Measurements from ENCODE around the gene CLHC1.
"Not testable (repeated sequence)": the region's sequence is repeated elsewhere in the genome, so short reads cannot be mapped to it uniquely, and the experiment has no call there.

Gene CLHC1

DNA sequence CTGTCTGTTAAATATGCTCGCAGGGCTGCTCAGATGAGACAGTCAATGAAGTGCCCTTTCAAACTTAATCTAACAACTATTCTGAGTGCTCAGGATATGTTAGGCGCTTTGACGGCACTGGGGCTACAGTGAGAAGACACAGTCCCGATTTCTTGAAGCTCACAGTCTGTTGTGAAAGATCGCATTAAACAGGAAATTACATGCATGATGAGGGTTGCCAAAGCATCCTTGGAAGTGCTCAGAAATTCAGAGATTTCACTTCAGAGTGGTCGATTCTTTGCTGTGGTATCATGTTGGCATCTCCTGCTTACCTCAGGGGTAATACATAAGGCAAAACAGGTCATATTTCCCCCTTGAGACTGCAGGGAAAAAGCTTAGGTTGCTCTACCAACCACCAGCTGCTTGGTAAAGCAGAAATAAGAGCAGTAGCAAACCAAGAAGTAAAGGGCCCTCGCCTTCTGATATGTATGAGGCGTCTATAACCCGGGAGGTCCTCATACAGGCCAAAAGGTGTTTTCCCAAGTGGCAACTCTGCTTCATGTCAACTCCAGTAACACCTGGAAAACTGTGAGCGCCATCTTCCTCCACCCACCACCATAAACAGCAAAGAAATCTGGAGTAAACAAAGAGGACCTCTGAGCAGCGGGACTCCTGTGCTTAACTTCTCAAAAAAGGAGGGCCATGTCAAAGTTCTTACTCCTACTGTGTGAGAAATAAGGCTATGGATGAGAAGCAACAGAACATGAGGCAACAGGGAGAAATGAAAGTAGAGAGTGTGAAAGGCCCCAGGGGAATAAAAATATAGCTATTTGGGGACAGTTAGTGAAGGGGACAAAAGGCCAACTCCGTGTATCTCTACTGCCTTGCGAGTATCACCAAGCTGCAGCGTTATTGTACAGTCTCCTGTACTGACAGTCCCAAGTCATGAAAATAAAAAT is 79.3 kb downstream of the CLHC1 start:
- DNase-seq (ENCODE audit: low read depth), result no peak

GRCh38 chr2:55151733-55152433 is 80.2 kb downstream of the CLHC1 start:
- DNase-seq (ENCODE audit: low read depth), result no peak

GRCh38 chr2:55150834-55151233 is 81.3 kb downstream of the CLHC1 start:
- DNase-seq (ENCODE audit: low read depth), result no peak

- DNase-seq (ENCODE audit: low read depth), result no peak
Measured at GRCh38 chr2:55148269-55148668, 83.8 kb downstream of the CLHC1 start.

GRCh38 chr2:55147531-55147930 is 84.6 kb downstream of the CLHC1 start:
- DNase-seq (ENCODE audit: low read depth), result no peak

- no peak for DNase-seq (ENCODE audit: low read depth)
Measured at GRCh38 chr2:55147041-55147440, 85.1 kb downstream of the CLHC1 start.

DNA sequence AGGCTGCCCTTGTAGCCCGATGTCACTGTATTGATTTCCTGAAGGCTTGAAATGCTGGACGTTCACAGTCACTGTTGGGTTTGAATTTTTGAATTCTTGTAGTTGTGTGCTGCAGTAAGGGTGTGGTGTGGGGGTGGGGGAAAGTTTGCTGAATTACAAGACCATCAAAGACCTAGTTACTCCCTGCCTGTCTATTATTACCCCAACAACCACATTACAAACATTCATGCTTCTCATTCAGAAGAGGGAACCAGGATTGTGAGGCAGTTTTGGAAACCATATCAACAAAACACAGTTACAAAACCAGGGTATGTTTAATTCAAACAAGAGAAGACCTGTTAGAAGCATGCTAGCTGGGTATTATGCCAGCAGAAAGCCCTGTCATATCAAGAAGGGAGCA is 85.8 kb downstream of the CLHC1 start:
- no peak for DNase-seq (ENCODE audit: low read depth)

- DNase-seq (ENCODE audit: low read depth), result no peak
Measured at GRCh38 chr2:55144922-55145820, 86.9 kb downstream of the CLHC1 start.

DNA sequence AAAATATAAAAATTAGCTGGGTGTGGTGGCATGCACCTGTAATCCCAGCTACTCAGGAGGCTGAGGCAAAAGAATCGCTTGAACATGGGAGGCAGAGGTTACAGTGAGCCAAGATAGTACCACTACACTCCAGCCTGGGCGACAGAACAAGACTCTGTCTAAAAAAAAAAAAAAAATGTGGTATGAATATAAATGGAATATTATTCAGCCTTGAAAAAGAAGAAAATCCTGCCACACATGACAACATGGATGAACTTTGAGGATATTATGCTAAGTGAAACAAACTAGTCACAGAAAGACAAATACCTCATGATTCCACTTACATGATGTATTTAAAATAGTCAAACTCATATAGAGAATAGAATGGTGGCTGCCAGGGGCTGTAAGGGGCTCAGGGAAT is 88.4 kb downstream of the CLHC1 start:
- DNase-seq (ENCODE audit: low read depth), result not testable (repeated sequence)

DNA sequence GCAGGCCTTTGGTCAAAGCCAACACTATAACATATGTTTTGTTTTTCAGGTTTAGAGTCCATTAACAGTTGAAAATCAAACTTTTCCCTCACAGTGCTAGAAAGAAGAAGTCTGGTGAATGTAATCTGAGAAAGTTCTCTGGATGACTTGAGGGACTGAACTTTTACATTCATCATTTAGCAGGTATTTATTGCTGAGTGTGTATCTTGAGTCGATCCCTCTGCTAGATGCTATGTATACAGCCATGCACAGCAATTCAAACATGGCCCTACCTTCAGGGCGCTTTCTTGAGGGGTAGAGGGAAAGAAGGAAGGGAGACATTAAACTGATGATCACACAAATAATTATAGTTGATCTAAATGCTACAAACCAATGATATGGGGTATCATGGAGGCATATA is 89.6 kb downstream of the CLHC1 start:
- no peak for DNase-seq (ENCODE audit: low read depth)

DNA sequence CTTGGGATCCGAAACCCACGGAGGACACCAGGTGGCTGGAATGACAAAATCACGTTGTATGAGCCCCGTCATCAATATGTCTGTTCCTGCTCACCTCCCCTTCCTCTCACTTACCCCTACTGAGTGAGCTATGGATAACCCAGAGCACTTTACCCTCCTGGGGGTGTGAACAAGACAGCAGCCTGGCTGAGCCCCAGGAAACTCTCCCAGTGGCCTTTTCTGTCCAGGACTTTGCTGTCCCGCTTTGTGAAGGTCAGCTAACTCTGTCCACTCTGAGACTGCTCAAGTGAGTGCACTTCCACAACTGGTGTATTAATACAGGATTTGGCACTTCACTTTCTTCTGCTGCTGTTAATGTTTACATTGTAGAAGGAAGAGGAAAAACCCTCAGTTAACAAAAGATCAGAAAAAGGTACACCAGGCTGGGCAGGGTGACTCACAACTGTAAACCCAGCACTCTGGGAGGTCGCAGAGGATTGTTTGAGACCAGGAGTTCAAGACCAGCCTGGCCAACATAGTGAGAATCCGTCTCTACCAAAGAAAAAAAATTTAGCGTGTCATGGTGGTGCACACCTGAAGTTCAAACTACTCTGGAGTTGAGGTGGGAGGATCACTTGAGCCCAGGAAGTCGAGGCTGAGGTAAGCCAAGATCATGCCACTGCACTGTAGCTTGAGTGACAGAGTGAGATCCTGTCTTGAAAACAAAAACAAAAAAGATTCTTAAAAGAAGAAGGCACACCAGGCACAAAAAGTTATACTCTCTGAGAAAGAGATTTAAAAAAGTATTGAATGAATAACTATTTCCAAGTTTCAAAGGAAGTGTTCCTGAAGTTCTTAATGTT is 90.3 kb downstream of the CLHC1 start:
- no peak for DNase-seq (ENCODE audit: low read depth)

DNA sequence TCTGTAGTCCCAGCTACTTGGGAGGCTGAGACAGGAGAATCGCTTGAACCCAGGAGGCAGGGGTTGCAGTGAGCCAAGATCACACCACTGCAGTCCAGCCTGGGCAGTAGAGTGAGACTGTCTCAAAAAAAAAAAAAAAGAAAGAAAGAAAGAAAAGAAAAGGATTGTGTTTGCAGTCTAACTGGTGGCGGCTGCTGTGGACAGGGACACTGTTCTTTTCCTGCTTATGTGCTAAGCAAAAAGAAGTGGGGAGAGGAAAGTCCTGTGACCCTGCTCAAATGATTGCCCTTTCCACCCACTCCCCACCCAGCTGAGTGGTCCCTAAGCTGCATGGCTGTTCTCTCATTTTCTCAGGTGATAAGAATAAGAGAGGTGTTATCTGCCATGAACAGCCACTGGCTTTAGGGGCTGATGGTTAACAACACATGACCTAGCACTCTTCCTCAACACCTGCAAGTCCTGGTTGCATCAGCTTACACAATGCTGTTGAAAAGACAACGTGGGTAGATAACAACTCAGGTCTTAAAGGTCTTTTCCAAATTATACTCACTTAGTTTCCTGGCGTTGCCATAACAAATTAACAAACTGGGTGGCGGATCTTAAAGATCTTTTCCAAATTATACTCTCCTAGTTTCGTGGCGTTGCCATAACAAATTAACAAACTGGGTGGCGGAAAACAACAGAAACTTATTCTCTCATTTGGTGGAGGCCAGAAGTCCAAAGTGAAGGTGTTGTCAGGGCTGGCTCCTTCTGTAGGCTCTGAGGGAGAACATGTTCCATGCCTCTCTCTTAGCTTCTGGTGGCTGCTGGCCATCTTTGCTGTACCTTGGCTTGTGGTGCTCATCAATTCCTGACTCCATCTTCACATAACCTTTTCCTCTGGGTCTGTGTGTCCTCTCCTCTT is 91.5 kb downstream of the CLHC1 start:
- no peak for DNase-seq (ENCODE audit: low read depth)

- no peak for DNase-seq (ENCODE audit: low read depth)
Measured at GRCh38 chr2:55139305-55139704, 92.8 kb downstream of the CLHC1 start.

- DNase-seq (ENCODE audit: low read depth), result no peak
Measured at GRCh38 chr2:55138882-55139229, 93.2 kb downstream of the CLHC1 start.

DNA sequence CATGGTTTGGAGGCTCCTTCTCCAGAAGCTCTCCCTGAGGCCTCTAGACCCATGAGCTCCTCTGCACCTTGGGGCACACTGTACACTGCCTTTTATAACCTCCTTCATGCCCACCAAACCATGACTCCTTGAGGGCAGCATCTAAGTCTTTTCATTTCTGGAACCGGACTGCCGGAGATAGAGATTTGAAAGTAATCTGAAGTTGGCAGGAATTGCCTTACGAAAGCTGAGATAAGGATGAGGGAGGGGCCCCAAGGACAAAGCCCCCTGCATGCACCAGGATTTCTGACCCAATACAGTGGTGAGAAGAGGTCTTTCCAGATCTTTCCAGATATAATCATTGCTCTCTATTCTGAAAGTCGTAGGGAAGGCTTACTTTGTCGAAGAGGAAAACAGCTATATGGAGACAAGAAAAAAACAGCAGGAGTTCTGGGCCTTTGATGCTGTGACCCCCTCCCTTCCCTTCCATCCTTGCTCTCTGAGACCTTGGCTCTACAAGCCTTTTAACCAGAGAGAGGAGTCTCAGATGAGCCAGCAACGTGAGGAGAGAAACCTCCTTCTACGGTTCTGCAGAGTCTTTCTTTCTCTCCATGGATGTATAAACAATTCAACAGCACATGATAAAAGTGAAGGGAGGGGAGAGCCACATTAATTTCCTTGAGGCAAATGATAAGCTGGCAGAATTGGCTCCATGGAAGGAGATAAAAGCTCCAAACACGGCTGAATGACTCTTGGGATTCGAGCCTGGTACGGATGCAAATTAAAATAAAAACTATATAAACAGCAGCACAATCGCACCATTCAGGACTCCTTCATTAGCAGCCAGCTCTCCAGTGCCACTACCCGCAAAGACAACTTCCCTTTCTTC is 93.8 kb downstream of the CLHC1 start:
- DNase-seq (ENCODE audit: low read depth), result no peak

- no peak for DNase-seq (ENCODE audit: low read depth)
Measured at GRCh38 chr2:55137024-55137958, 94.8 kb downstream of the CLHC1 start.

DNA sequence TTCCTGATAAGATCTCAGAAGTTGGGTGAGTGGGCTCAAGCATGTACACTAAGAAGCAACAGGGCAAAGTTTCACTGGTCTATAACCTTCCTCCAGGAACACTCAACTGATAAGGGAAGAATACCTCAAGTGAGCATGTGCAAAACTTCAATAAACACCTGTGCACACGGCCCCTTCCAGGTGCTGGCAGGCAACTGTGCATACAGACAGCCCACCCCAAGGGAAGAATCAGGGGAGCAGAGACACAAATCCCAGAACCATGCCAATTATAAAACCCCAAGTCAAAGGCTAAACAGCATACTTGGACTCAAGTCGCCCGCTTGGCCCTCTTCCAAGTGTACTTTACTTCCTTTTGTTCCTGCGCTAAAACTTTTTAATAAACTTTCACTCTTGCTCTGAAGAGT is 96.0 kb downstream of the CLHC1 start:
- no peak for DNase-seq (ENCODE audit: low read depth)

DNA sequence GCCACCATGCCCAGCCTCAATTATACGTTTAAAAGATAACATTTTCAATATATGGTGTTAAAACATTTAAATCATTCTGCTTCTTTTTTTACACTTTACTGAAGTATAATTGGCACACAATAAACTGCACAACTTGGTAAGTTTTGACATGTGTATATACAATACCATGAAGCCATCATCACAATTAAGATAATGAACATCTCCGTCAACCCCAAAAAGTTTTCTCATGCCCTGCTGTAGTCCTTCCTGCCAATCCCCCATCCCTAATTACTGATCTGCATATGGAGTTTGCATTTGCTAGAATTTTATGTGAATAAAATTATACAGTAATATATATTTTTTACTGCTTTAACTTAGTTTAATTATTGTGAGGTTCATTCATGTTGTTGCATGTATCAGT is 96.6 kb downstream of the CLHC1 start:
- DNase-seq (ENCODE audit: low read depth), result no peak
